Stimulated activated naive CD4-positive, alpha-beta T cell treated with Interleukin-2 at 50 U/mL for 16 hours (primary cell): ENCODE measurements around the gene TIMM8B.
"Not testable (repeated sequence)": the region's sequence is repeated elsewhere in the genome, so short reads cannot be mapped to it uniquely, and the experiment has no call there.

ENCODE experiments used
- DNase-seq: peaks from one replicate; lab custom pipeline; 2025; lab: John Stamatoyannopoulos, UW

TIMM8B gene

GRCh38 chr11:112086422-112087191, at the start of gene TIMM8B, which contains the start of gene SDHD:
TIMM8B (minus strand) TSS chr11:112086756; CDS start chr11:112086723, 33 bp downstream.
SDHD (plus strand) TSS chr11:112086873; CDS start chr11:112086908, 35 bp downstream.
- DNase-seq, result peak; percentile 92

GRCh38 chr11:112134473-112134872, 47.9 kb upstream of the TIMM8B start:
- no peak for DNase-seq

- DNase-seq, result no peak
Observed at GRCh38 chr11:112132737-112133136, 46.2 kb upstream of the TIMM8B start.

GRCh38 chr11:112129656-112130055, 43.1 kb upstream of the TIMM8B start:
- no peak for DNase-seq

GRCh38 chr11:112128483-112129121, 42.0 kb upstream of the TIMM8B start:
- DNase-seq, result no peak

GRCh38 chr11:112127056-112127455, 40.5 kb upstream of the TIMM8B start:
- DNase-seq, result no peak

GRCh38 chr11:112123129-112123528, 36.6 kb upstream of the TIMM8B start:
- no peak for DNase-seq

GRCh38 chr11:112121981-112122615, 35.5 kb upstream of the TIMM8B start:
- no peak for DNase-seq

GRCh38 chr11:112118176-112118575, 31.6 kb upstream of the TIMM8B start:
- no peak for DNase-seq

- DNase-seq, result no peak
Observed at GRCh38 chr11:112115386-112115785, 28.8 kb upstream of the TIMM8B start.

- DNase-seq, result no peak
Observed at GRCh38 chr11:112114460-112114859, 27.9 kb upstream of the TIMM8B start.

- no peak for DNase-seq
Observed at GRCh38 chr11:112113539-112114457, 27.2 kb upstream of the TIMM8B start.

- no peak for DNase-seq
Observed at GRCh38 chr11:112106070-112106469, 19.5 kb upstream of the TIMM8B start.

GRCh38 chr11:112103446-112103845, 16.9 kb upstream of the TIMM8B start:
- DNase-seq, result no peak

- DNase-seq, result no peak
Observed at GRCh38 chr11:112100462-112100861, 13.9 kb upstream of the TIMM8B start.

- no peak for DNase-seq
Observed at GRCh38 chr11:112097734-112098528, 11.4 kb upstream of the TIMM8B start.

- no peak for DNase-seq
Observed at GRCh38 chr11:112096194-112096593, 9.6 kb upstream of the TIMM8B start.

- DNase-seq, result not testable (repeated sequence)
Observed at GRCh38 chr11:112095302-112095701, 8.7 kb upstream of the TIMM8B start.

- DNase-seq, result no peak
Observed at GRCh38 chr11:112087212-112087611, 656 bp upstream of the TIMM8B start.

GRCh38 chr11:112085822-112086421, 634 bp downstream of the TIMM8B start:
- peak; percentile 35 for DNase-seq

- no peak for DNase-seq
Observed at GRCh38 chr11:112082729-112083128, 3.8 kb downstream of the TIMM8B start.
